Cardiac muscle cell (in vitro differentiated cells and primary cell): ENCODE measurements around the gene EYA3. TPM values are rescaled to one million over a fixed set of nuclear protein-coding genes. Genes with fewer than 3 reads are reported as not detected.

ENCODE experiments used
- DNase-seq, 2 donors: peaks; one replicate each; pipeline versions ENCODE4 v3.0.0 to v3.0.0-alpha.2; 2010 to 2017; ENCODE audit warnings: low read depth in 1 of 2, low spot score in 1 of 2
- H3K27ac ChIP-seq: fragments of 200-600 bp; sonication (generic); 2 replicates; pipeline ENCODE4 v1.5.1; 2016
- H3K27me3 ChIP-seq: fragments of 200-600 bp; sonication (generic); 2 replicates; pipeline ENCODE4 v1.6.0; 2016; ENCODE audit warnings: control low read depth
- H3K36me3 ChIP-seq: fragments of 200-600 bp; sonication (generic); 2 replicates; pipeline ENCODE4 v1.5.1; 2016; ENCODE audit warnings: control low read depth
- H3K4me1 ChIP-seq: fragments of 200-600 bp; sonication (generic); 2 replicates; pipeline ENCODE4 v1.8.1; 2017; ENCODE audit warnings: low read depth, mild to moderate bottlenecking, mixed run types
- H3K4me3 ChIP-seq: fragments of 200-600 bp; sonication (generic); 2 replicates; pipeline ENCODE4 v1.5.1; 2016; ENCODE audit warnings: mild to moderate bottlenecking
- H3K9me3 ChIP-seq: fragments of 200-600 bp; sonication (generic); 2 replicates; pipeline ENCODE4 v1.5.1; 2017; ENCODE audit warnings: low read depth, mild to moderate bottlenecking, control low read depth
- CTCF ChIP-seq: IDR thresholded peaks from 2 replicates; pipeline ENCODE4 v1.5.1; 2012; ENCODE audit warnings: low read depth, mild to moderate bottlenecking, low read length
- polyA plus RNA-seq: library from polyadenylated mRNA; unstranded; fragments of >200 nt; fragmentation: Nextera tagmentation; extraction: Ambion mirVana; gene quantifications from 2 replicates; pipeline ENCODE4 v1.2.1, GENCODE V29; 2016
- total RNA-seq: library from RNA; depleted of rRNA; stranded (reverse); fragments of >200 nt; gene quantifications from 2 replicates; pipeline ENCODE4 v1.2.3, GENCODE V29; 2016

Gene EYA3
- total and polyA plus RNA-seq, 2 experiments from 2014 or later, result 15.6 to 21.7 TPM

GRCh38 chr1:27959792-27960603 is 128.4 kb downstream of the EYA3 start, which contains the start of gene XKR8:
Gene XKR8 (plus strand): TSS chr1:27959973. CDS start chr1:27960070, 97 bp downstream.
- TF ChIP-seq CTCF, result peak; percentile 47
- Histone ChIP-seq H3K9me3 (no peaks in the 10 kb centered on the region), H3K4me1 (peaks cover 5% of the 10 kb centered on the region), H3K36me3 (no peaks in the 10 kb centered on the region), H3K27me3 (no peaks in the 10 kb centered on the region), H3K27ac (no peak within 1 kb of the TSS), H3K4me3 (peak within 1 kb of the TSS; percentile 48)
- peak; percentile 79 to 87 for DNase-seq

GRCh38 chr1:27958513-27958912 is 129.9 kb downstream of the EYA3 start:
- peaks cover 5% of the 10 kb centered on the region for H3K4me1 ChIP-seq
- H3K36me3 ChIP-seq, result no peaks in the 10 kb centered on the region
- no peak for DNase-seq
- no peak for TF ChIP-seq CTCF
- no peaks in the 10 kb centered on the region for H3K27me3 ChIP-seq
- no peak overlapping the region for H3K27ac ChIP-seq
- no peak overlapping the region for H3K4me3 ChIP-seq
- no peaks in the 10 kb centered on the region for H3K9me3 ChIP-seq

GRCh38 chr1:27957655-27958054 is 130.8 kb downstream of the EYA3 start:
- no peak for TF ChIP-seq CTCF
- H3K9me3 ChIP-seq, result no peaks in the 10 kb centered on the region
- peaks cover 5% of the 10 kb centered on the region for H3K4me1 ChIP-seq
- no peak overlapping the region for H3K4me3 ChIP-seq
- DNase-seq, result no peak
- no peak overlapping the region for H3K27ac ChIP-seq
- H3K36me3 ChIP-seq, result no peaks in the 10 kb centered on the region
- no peaks in the 10 kb centered on the region for H3K27me3 ChIP-seq

GRCh38 chr1:27956761-27957160 is 131.6 kb downstream of the EYA3 start:
- no peak for DNase-seq
- no peaks in the 10 kb centered on the region for H3K36me3 ChIP-seq
- H3K27ac ChIP-seq, result no peak overlapping the region
- no peaks in the 10 kb centered on the region for H3K9me3 ChIP-seq
- H3K4me1 ChIP-seq, result peaks cover 5% of the 10 kb centered on the region
- H3K4me3 ChIP-seq, result no peak overlapping the region
- no peaks in the 10 kb centered on the region for H3K27me3 ChIP-seq
- TF ChIP-seq CTCF, result no peak

GRCh38 chr1:27955076-27955475 is 133.3 kb downstream of the EYA3 start:
- Histone ChIP-seq H3K4me3 (no peak overlapping the region), H3K27ac (no peak overlapping the region), H3K36me3 (no peaks in the 10 kb centered on the region), H3K4me1 (no peaks in the 10 kb centered on the region), H3K27me3 (no peaks in the 10 kb centered on the region), H3K9me3 (no peaks in the 10 kb centered on the region)
- DNase-seq, result no peak
- no peak for TF ChIP-seq CTCF
